Right cardiac atrium (tissue), 5 donors: Measurements from ENCODE around the gene FGF11. TPM values are rescaled to one million over a fixed set of nuclear protein-coding genes. Genes with fewer than 3 reads are reported as not detected.
"Not testable (repeated sequence)": the region's sequence is repeated elsewhere in the genome, so short reads cannot be mapped to it uniquely, and the experiment has no call there.

Experiments used
- ATAC-seq, 2 donors: fragments of 200-7000 bp; cut with Tn5 transposase; one replicate each; pipeline versions ENCODE4 v1.8.0 to v1.9.1; 2020; ENCODE audit warnings: moderate library complexity in 2 of 2, mild to moderate bottlenecking in 1 of 2
- DNase-seq, 3 donors: peaks; one replicate each; pipeline ENCODE4 v3.0.0-alpha.2; 2020
- H3K27ac ChIP-seq: one replicate; pipeline ENCODE4 v1.5.1; 2013; ENCODE audit warnings: mild to moderate bottlenecking, low read length, control low read depth, moderate library complexity
- H3K27me3 ChIP-seq: one replicate; pipeline ENCODE4 v1.6.1; 2013; ENCODE audit not compliant: control insufficient read depth, insufficient read depth
- H3K4me1 ChIP-seq: one replicate; pipeline ENCODE4 v1.6.1; 2013; ENCODE audit warnings: low read length; ENCODE audit not compliant: control insufficient read depth, insufficient read depth
- H3K4me3 ChIP-seq: one replicate; pipeline ENCODE4 v1.5.1; 2013; ENCODE audit warnings: low read length, control low read depth
- H3K9me3 ChIP-seq: one replicate; pipeline ENCODE4 v1.6.1; 2013; ENCODE audit warnings: low read length; ENCODE audit not compliant: control insufficient read depth
- WGBS: extraction: QIAGEN DNeasy Blood & Tissue Kit; methylation state at CpG from one replicate; pipeline ENCODE4 v1.1.7; 2013; 5-methylcytosine and 5-hydroxymethylcytosine counted together
- intact Hi-C, 4 donors: fragments of 100-400 bp; cut with DNase I; formaldehyde crosslinking; loops; one replicate each; pipeline versions ENCODE4 v1.11.0 to v1.14.0; 2022 to 2023
- polyA plus RNA-seq: library from polyadenylated mRNA; stranded (reverse); fragments of 200-250 nt; gene quantifications from one replicate; pipeline ENCODE4 v1.2.3, GENCODE V29; 2013
- total RNA-seq, 4 donors: library from RNA; stranded (reverse); fragmentation: NEBNext Ultra II Directional; extraction: Animal tissue kit (Norgen Biotek cat#: 25700); gene quantifications; one replicate each; pipeline ENCODE4 v1.2.1, GENCODE V29; 2021
- donor health status: healthy with polysubstance abuse.
- donor health status: DM: no; HTN: yes; CAD: no.
- donor health status: DM: no; HTN: no; CAD: no.
- donor health status: DM: no; HTN: yes; CAD: no; lungs with severe emphysema.
- donor health status: DM: yes; HTN: yes; CAD: no.

The FGF11 gene
- total and polyA plus RNA-seq, 5 donors: 13.9 to 34.8 (median 27.2) TPM

DNA sequence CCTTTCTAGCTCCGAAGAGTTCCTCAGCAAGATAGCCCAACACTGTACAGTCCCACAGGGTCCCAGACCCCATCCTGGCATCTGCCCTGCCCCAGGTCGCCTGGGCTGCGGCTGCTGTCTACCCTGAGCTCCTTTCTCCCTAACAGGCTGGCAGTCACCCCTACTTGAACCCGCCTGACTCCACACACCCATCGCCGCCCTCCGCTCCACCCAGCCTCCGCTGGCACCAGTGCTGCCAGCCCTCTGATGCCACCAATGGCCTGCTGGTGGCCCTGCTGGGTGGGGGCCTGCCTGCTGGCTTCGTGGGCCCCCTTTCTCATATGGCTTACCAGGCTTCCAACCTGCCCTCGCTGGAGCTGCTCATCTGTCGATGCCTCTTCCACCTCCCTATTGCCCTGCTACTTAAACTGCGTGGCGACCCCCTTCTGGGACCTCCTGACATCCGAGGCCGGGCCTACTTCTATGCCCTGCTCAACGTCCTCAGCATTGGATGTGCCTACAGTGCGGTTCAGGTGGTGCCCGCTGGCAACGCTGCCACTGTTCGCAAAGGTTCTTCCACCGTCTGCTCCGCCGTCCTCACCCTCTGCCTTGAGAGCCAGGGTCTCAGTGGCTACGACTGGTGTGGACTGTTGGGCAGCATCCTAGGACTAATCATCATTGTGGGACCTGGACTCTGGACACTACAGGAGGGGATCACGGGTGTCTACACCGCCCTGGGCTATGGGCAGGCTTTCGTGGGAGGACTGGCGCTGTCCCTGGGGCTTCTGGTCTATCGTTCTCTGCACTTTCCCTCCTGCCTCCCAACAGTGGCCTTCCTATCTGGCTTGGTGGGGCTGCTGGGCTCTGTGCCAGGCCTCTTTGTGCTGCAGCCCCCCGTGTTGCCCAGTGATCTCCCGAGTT lies 42.8 kb downstream of the FGF11 start:
- H3K4me3 ChIP-seq, ATAC-seq, H3K27ac ChIP-seq, H3K27me3 ChIP-seq, H3K9me3 ChIP-seq, H3K4me1 ChIP-seq: not testable (repeated sequence)
- 83% methylated on average over 31 of the region's 31 CpGs for WGBS
- peak in 2 of 3 donors; percentile 17 to 50 for DNase-seq
- intact Hi-C loops: loop anchor here in 1 of 4 donors (5.0 kb wide), 1 partner anchor 135 kb away; no protein-coding TSS in a partner anchor

DNA sequence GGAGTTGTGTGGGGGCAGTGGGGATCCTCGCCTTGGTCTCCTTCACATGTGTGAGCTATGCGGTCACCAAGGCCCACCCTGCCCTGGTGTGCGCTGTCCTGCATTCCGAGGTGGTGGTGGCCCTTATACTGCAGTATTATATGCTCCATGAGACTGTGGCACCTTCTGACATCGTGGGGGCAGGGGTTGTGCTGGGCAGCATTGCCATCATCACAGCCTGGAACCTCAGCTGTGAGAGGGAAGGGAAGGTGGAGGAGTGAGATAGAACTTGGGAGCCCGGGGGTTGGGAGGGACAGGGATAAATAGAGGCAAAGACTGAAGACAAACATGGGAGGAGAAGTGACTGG lies 43.4 kb downstream of the FGF11 start:
- H3K4me3 ChIP-seq, H3K27me3 ChIP-seq, H3K9me3 ChIP-seq, H3K4me1 ChIP-seq, ATAC-seq: not testable (repeated sequence)
- peak in 1 of 3 donors; percentile 21 for DNase-seq
- WGBS: 62% methylated on average over 6 of the region's 6 CpGs
- H3K27ac ChIP-seq: peak overlapping the region; percentile 100
- intact Hi-C loops: loop anchor here in 1 of 4 donors (5.0 kb wide), 1 partner anchor 135 kb away; no protein-coding TSS in a partner anchor

DNA sequence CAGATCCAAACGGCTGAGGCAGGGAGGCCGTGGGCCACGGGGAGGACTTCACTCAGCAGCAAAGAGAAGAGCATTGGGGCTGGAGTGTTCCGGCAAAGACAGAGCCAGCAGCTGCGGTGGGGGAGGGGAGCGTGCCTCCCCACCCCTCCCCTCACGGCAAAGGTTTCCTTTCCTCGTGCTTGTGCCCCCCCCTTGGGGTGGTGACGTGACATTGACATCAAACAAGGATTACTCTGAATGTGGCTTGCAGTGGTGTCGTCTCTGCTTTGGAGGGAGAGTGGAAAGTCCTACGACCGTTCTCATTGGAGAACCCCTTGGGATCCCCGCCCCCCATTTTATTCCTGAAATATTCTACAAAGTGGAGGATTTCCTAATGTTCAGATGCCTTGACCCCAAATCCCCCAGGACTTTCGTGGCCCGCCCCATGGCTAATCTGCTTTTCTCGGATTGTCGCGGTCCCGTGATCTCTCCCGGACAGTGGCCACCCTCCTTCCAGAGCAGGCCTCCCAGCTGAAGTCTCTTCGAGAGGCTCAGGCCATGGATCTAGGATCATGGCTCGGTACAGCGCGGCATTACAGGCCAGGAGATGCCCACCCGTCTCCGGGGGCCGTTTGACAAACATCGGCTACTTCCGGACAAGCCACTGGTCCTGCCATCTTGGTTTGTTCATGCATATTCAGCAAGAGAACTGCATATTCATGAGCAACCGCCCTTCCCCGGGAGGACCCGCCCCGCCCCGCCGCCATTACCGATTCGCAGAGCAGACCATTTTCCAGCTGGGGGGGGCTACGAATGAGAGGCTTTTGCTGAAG lies 44.1 kb downstream of the FGF11 start:
- intact Hi-C loops: loop anchor here in 1 of 4 donors (5.0 kb wide), 1 partner anchor 136 kb away; no protein-coding TSS in a partner anchor
- Histone ChIP-seq H3K4me3 (peak overlapping the region; percentile 75), H3K9me3 (no peaks in the 10 kb centered on the region), H3K27ac (peak overlapping the region; percentile 100), H3K4me1 (peaks cover 9% of the 10 kb centered on the region), H3K27me3 (no peaks in the 10 kb centered on the region)
- peak; percentile 77 to 81 for ATAC-seq
- under 1% methylated on average over 38 of the region's 38 CpGs for WGBS
- DNase-seq: peak; percentile 96 to 98 (median 97)

DNA sequence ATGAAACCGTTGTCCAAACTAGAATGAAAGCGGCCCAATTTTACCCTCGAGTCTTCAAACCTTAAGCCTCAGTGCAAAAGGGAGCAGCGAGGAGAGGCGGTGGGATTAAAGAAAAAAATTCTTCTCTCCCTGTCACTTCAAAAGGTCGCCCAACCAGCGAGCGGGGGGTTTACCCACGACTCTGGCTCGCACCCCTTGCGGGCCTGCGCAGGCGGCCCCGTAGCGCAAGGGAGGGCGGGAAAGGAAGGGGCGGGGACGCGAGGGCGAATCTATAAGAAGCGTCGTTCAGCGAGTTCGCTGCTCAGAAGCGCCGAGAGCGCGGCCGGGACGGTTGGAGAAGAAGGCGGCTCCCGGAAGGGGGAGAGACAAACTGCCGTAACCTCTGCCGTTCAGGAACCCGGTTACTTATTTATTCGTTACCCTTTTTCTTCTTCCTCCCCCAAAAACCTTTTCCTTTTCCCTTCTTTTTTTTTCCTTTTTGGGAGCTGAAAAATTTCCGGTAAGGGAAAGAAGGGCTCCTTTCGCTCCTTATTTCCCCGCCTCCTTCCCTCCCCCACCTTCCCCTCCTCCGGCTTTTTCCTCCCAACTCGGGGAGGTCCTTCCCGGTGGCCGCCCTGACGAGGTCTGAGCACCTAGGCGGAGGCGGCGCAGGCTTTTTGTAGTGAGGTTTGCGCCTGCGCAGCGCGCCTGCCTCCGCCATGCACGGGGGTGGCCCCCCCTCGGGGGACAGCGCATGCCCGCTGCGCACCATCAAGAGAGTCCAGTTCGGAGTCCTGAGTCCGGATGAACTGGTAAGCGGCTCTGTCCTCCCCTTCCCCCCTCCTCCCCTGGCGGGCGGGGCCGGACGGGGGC lies 45.0 kb downstream of the FGF11 start, which contains the start of gene POLR2A:
POLR2A (plus strand) TSS at position 300 of the 852 bp plus-strand sequence.
- Histone ChIP-seq H3K4me1 (peaks cover 9% of the 10 kb centered on the region), H3K27ac (peak within 1 kb of the TSS; percentile 100), H3K9me3 (no peaks in the 10 kb centered on the region), H3K27me3 (no peaks in the 10 kb centered on the region), H3K4me3 (peak within 1 kb of the TSS; percentile 76)
- under 1% methylated on average over 63 of the region's 64 CpGs for WGBS
- intact Hi-C loops: loop anchor here in 1 of 4 donors (5.0 kb wide), 1 partner anchor 137 kb away; no protein-coding TSS in a partner anchor
- peak; percentile 89 to 92 for ATAC-seq
- peak; percentile 99 to 100 (median 100) for DNase-seq

DNA sequence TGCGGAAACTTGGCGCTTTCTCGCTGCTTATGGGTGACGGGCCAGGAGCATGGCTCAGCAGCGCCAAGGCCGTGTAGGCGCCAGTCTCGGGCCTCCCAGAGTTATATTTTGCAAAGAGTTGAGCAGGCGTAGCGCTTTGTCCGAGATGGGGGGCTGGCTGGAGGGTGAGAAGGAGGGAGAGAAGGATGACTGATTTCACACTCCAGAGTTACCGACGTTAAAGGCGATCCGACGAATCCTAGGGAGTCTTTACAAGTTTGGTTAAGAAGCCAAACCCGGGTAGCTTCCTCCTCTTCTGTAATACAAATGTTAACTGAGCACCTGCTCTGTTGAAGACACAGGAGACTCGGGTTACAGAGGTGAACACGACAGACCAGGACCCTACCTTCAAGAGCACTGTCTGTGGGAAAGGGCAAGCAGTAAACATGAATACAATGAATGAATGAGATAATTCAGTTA lies 45.6 kb downstream of the FGF11 start:
- Histone ChIP-seq H3K9me3 (no peaks in the 10 kb centered on the region), H3K4me3 (peak overlapping the region; percentile 76), H3K27ac (peak overlapping the region; percentile 74), H3K27me3 (no peaks in the 10 kb centered on the region), H3K4me1 (peaks cover 9% of the 10 kb centered on the region)
- intact Hi-C loops: loop anchor here in 2 of 4 donors (5.0 kb wide), 2 partner anchors 93 to 138 kb away; partner anchors contain the start of gene PLSCR3 (in 1 of the 2)
- no peak for DNase-seq
- WGBS: under 1% methylated on average over 19 of the region's 19 CpGs
- no peak for ATAC-seq

DNA sequence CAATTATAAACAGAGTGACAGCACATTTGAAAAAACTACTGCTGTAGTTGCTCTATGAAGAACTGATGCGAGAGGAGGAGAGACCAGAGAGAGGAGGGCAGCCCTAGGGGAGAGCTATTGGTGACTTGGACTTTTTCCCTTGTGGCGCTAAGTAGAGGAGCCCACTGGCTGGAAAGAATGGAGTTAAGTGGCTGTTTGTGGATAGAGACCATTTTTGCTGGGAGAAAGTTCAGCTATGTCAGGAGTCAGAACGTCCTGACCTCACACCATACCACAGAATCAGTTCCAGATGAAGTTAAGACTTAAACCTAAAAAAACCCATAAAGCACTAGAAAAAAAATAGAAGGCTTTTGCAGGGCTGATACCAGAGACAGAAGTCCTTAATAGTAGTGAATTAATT lies 46.9 kb downstream of the FGF11 start:
- H3K9me3 ChIP-seq: no peaks in the 10 kb centered on the region
- H3K27ac ChIP-seq: no peak overlapping the region
- peak overlapping the region; percentile 34 for H3K4me3 ChIP-seq
- peaks cover 9% of the 10 kb centered on the region for H3K4me1 ChIP-seq
- no peak for DNase-seq
- no peaks in the 10 kb centered on the region for H3K27me3 ChIP-seq
- no peak for ATAC-seq
- 45% methylated on average over 3 of the region's 3 CpGs for WGBS
- intact Hi-C loops: loop anchor here in 1 of 4 donors (5.0 kb wide), 1 partner anchor 94 kb away; the partner anchor contains the start of gene PLSCR3

DNA sequence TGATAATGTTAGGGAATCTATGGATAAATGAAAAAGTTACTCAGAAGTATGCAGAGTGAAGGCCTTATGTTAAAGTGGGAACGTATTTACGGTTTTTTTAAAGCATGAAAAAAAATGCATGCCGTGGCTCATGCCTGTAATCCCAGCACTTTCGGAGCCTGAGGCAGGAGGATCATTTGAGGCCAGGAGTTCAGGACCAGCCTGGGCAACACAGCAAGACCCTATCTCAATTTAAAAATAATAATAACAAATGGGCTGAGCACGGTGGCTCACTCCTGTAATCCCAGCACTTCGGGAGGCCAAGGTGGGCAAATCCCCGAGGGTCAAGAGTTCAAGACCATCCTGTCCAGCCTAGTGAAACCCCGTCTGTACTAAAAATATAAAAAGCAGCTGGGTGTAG lies 50.8 kb downstream of the FGF11 start:
- H3K4me1 ChIP-seq: peaks cover 12% of the 10 kb centered on the region
- no peaks in the 10 kb centered on the region for H3K27me3 ChIP-seq
- DNase-seq: peak in 1 of 3 donors; percentile 13
- WGBS: 72% methylated on average over 8 of the region's 8 CpGs
- no peak for ATAC-seq
- intact Hi-C loops: no loop called here
- no peak overlapping the region for H3K27ac ChIP-seq
- H3K4me3 ChIP-seq: no peak overlapping the region
- no peaks in the 10 kb centered on the region for H3K9me3 ChIP-seq

DNA sequence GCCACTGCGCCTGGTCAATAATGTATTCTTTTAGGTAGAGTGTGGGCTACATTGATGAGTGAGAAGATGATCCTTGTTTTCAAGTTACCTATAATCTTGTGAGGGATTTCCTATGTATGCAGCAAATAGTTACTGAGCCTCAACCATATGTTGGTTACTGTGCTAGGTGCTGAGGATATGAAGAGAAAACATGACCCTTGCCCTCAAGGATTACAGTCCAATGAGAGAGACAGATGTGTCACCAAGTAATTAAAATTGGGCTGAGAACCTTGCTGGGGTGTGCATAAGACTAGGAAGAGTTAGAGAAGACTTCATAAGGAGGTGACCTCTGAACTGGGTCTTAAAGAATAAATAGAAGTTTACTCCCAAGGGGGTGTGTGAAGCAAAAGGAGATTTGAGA lies 52.3 kb downstream of the FGF11 start:
- intact Hi-C loops: no loop called here
- Histone ChIP-seq H3K27ac (no peak overlapping the region), H3K4me3 (no peak overlapping the region), H3K27me3 (no peaks in the 10 kb centered on the region), H3K4me1 (peaks cover 10% of the 10 kb centered on the region), H3K9me3 (no peaks in the 10 kb centered on the region)
- no peak for ATAC-seq
- WGBS: 98% methylated on average over 1 of the region's 1 CpG
- DNase-seq: no peak

DNA sequence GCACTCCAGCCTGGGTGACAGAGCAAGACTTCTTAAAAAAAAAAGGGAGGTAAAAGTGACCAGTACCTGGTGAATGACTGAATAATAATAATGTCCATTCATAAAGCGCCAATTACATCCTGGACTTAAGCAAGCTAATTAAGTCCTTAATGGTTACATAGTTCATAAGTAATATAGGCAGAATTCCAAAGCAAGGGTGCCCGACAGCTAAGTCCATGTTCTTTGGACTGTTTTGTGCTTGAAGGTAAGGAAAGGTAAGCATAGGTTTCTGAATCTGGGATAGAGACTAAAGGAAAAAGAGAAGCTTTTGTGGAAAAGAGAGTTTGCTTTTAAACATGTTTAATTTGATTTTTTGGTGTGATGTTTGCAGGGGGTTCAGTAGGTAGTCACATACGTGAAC lies 54.6 kb downstream of the FGF11 start:
- WGBS: 90% methylated on average over 3 of the region's 3 CpGs
- intact Hi-C loops: no loop called here

More for the DNA sequence above, 54.6 kb downstream of the FGF11 start:
- Histone ChIP-seq H3K4me1 (peaks cover 5% of the 10 kb centered on the region), H3K27ac (no peak overlapping the region), H3K9me3 (no peaks in the 10 kb centered on the region), H3K4me3 (no peak overlapping the region), H3K27me3 (no peaks in the 10 kb centered on the region)
- DNase-seq (no peak), ATAC-seq (no peak)
